Measurements from ENCODE around the gene TBL1XR1. TPM values are rescaled to one million over a fixed set of nuclear protein-coding genes. Genes with fewer than 3 reads are reported as not detected.

The TBL1XR1 gene
- total and polyA plus RNA-seq, 2 of the 13 experiments (the other 11 are each of a cell fraction or from before 2014, with no cell fraction given): 57.7 to 62.5 TPM

- 0 out of 2 replicates have a peak, but pooled peaks have one; percentile 45 for TF ChIP-seq HNF1A (IDR thresholded peaks at IDR 0.05; ENCODE audit: low read depth)
- TF ChIP-seq HNF1A (CRISPR knock-in tag; IDR thresholded peaks at IDR 0.05; ENCODE audit: borderline replicate concordance): 0 out of 2 replicates have a peak, but pooled peaks have one; percentile 18
- TF ChIP-seq FOSL2 (CRISPR knock-in tag; IDR thresholded peaks at IDR 0.05): 0 out of 2 replicates have a peak, but pooled peaks have one; percentile 23
- TF ChIP-seq HOMEZ (CRISPR knock-in tag; IDR thresholded peaks at IDR 0.05; ENCODE audit: low read depth): peak; percentile 57; the same call in 1 of the 2 replicates
- TF ChIP-seq EHMT2 (IDR thresholded peaks at IDR 0.05; ENCODE audit: borderline replicate concordance, low read depth, low read length): 0 out of 2 replicates have a peak, but pooled peaks have one; percentile 28
- 0 out of 2 replicates have a peak, but pooled peaks have one; percentile 27 for TF ChIP-seq IKZF5 (CRISPR knock-in tag; IDR thresholded peaks at IDR 0.05)
- TF ChIP-seq ZNF574 (CRISPR knock-in tag; IDR thresholded peaks at IDR 0.05): no peak
- TF ChIP-seq ATF4 (CRISPR knock-in tag; IDR thresholded peaks at IDR 0.05): peak in 1 of 2 experiments; percentile 70; a peak in 2 of 4 replicates
- TF ChIP-seq FOXP1 (IDR thresholded peaks at IDR 0.05): no peak
- TF ChIP-seq FOXP1 (CRISPR knock-in tag; IDR thresholded peaks at IDR 0.05): peak; percentile 27; the same call in 1 of the 2 replicates
- peak; percentile 35; the same call in 1 of the 2 replicates for TF ChIP-seq CEBPB (IDR thresholded peaks at IDR 0.05; ENCODE audit: borderline replicate concordance, low read depth, low read length)
- TF ChIP-seq TFAP4 (IDR thresholded peaks at IDR 0.05; ENCODE audit: borderline replicate concordance, low read depth): peak; percentile 18; the same call in 1 of the 2 replicates
- no peak for TF ChIP-seq LCORL (IDR thresholded peaks at IDR 0.05)
- 0 out of 2 replicates have a peak, but pooled peaks have one; percentile 21 for TF ChIP-seq LCORL (CRISPR knock-in tag; IDR thresholded peaks at IDR 0.05)
- TF ChIP-seq ZMYM4 (CRISPR knock-in tag; IDR thresholded peaks at IDR 0.05): peak; percentile 60; the same call in 1 of the 2 replicates
- no peak for TF ChIP-seq CREBL2 (CRISPR knock-in tag; IDR thresholded peaks at IDR 0.05; ENCODE audit: borderline replicate concordance)
Observed at GRCh38 chr3:177211503-177212277, 14.4 kb upstream of the TBL1XR1 start (continued).
